ENCODE measurements around the gene INSIG1. TPM values are rescaled to one million over a fixed set of nuclear protein-coding genes. Genes with fewer than 3 reads are reported as not detected.

Gene INSIG1
- total RNA-seq, 1 experiment from 2014 or later = 103 TPM

GRCh38 chr7:155291045-155291530, 6.6 kb upstream of the INSIG1 start:
- Histone ChIP-seq H2AFZ (no peak overlapping the region), H3K4me3 (no peak overlapping the region), H3K4me1 (replicated peaks; ENCODE audit: insufficient read depth) (peaks cover 21% of the 10 kb centered on the region), H3K9me2 (ENCODE audit: insufficient read depth) (no peaks in the 10 kb centered on the region), H3K27me3 (ENCODE audit: insufficient read depth, low read depth) (no peaks in the 10 kb centered on the region), H3K9me3 (ENCODE audit: insufficient read depth, low read depth) (no peaks in the 10 kb centered on the region), H3K4me2 (no peak overlapping the region), H3K36me3 (ENCODE audit: low read depth) (no peaks in the 10 kb centered on the region), H3F3A (ENCODE audit: insufficient read depth, low read depth) (peaks cover 11% of the 10 kb centered on the region; the same call in 1 of the 2 replicates), H4K20me1 (ENCODE audit: insufficient read depth) (no peaks in the 10 kb centered on the region), H3K79me2 (ENCODE audit: low read depth) (no peaks in the 10 kb centered on the region), H3K27ac (no peak overlapping the region)
- CTCF ChIA-PET = no interaction called here
- no TSS peak for BruUV-seq (replicated peaks)
- DNase-seq = peak; percentile 81 to 88
- TF ChIP-seq, protein P1, sequence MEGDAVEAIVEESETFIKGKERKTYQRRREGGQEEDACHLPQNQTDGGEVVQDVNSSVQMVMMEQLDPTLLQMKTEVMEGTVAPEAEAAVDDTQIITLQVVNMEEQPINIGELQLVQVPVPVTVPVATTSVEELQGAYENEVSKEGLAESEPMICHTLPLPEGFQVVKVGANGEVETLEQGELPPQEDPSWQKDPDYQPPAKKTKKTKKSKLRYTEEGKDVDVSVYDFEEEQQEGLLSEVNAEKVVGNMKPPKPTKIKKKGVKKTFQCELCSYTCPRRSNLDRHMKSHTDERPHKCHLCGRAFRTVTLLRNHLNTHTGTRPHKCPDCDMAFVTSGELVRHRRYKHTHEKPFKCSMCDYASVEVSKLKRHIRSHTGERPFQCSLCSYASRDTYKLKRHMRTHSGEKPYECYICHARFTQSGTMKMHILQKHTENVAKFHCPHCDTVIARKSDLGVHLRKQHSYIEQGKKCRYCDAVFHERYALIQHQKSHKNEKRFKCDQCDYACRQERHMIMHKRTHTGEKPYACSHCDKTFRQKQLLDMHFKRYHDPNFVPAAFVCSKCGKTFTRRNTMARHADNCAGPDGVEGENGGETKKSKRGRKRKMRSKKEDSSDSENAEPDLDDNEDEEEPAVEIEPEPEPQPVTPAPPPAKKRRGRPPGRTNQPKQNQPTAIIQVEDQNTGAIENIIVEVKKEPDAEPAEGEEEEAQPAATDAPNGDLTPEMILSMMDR (conservative IDR thresholded peaks at IDR 0.05) = no peak
- no peak for TF ChIP-seq EZH2 (IDR thresholded peaks at IDR 0.05; ENCODE audit: low read depth)
- POLR2A ChIA-PET (ENCODE audit: unreplicated experiment) = no interaction called here
- intact Hi-C loops (cut with micrococcal nuclease; ENCODE audit: unreplicated experiment) = no loop called here

DNA sequence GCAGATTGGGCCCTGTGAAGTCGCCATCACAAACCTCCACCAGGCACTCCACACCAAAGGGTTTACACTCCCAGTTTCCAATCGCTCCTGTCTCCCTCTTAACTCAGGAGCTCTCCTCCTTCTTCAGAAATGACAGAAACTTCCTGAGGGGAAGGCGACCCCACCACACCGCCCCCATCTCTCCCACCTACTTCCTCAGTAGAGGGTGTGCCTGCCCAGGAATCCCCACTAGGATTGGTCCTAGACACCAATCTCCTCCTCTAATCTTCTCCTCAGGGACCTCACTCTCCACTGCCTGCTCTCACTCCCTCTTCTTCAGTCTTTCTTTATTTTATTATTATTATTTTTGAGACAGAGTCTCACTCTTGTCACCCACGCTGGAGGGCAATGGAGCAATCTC, 5.9 kb upstream of the INSIG1 start:
- H3K9me2 ChIP-seq (ENCODE audit: insufficient read depth) = no peaks in the 10 kb centered on the region

DNA sequence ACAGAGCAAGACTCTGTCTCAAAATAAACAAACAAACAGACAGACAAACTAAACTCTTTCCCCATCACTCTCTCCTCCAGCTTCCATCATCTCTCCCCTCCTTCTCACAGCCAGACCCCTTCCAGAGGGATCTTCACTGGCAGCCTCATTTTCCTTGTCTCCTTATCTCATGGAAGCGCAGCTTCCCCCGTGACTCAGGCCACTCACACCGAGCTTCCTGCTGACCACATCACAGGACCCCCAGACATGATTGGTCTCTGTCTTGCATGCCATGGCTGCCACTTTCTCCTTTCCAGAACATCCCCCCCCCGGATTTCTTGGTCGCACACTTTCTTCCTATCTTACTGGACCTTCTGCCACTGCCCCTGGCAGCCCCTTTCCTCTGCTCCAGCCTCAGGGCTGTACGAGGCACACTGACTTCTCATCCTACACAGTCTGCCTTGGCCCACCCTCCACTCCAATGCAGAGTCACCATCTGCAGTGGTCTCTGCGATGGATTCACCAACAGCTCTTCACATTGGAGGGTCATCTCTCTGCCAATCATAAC, 4.9 kb upstream of the INSIG1 start:
- Histone ChIP-seq H2AFZ (no peak overlapping the region), H3K4me1 (replicated peaks; ENCODE audit: insufficient read depth) (peaks cover 30% of the 10 kb centered on the region), H4K20me1 (ENCODE audit: insufficient read depth) (no peaks in the 10 kb centered on the region), H3K9me3 (ENCODE audit: insufficient read depth, low read depth) (no peaks in the 10 kb centered on the region), H3K27me3 (ENCODE audit: insufficient read depth, low read depth) (no peaks in the 10 kb centered on the region), H3K4me3 (no peak overlapping the region), H3K36me3 (ENCODE audit: low read depth) (no peaks in the 10 kb centered on the region), H3K4me2 (no peak overlapping the region), H3F3A (ENCODE audit: insufficient read depth, low read depth) (peaks cover 21% of the 10 kb centered on the region; the same call in 1 of the 2 replicates), H3K9me2 (ENCODE audit: insufficient read depth) (no peaks in the 10 kb centered on the region), H3K27ac (no peak overlapping the region), H3K79me2 (ENCODE audit: low read depth) (0 out of 2 replicates have a peak, but pooled peaks cover 5% of the 10 kb centered on the region)
- intact Hi-C loops (cut with micrococcal nuclease; ENCODE audit: unreplicated experiment) = no loop called here
- POLR2A ChIA-PET (ENCODE audit: unreplicated experiment) = interaction anchor here (0.7 kb wide), 1 partner anchor 11 kb away, joined by 7 read pairs; no protein-coding TSS in a partner anchor
- TF ChIP-seq EZH2 (IDR thresholded peaks at IDR 0.05; ENCODE audit: low read depth) = no peak
- TF ChIP-seq, protein P1 (conservative IDR thresholded peaks at IDR 0.05) = no peak
- CTCF ChIA-PET = no interaction called here
- BruUV-seq (replicated peaks) = no TSS peak
- DNase-seq = no peak

More for the DNA sequence above, 5.9 kb upstream of the INSIG1 start:
- BruUV-seq (replicated peaks) = no TSS peak
- intact Hi-C loops (cut with micrococcal nuclease; ENCODE audit: unreplicated experiment) = no loop called here
- no peaks in the 10 kb centered on the region for H3K27me3 ChIP-seq (ENCODE audit: insufficient read depth, low read depth)
- 0 out of 2 replicates have a peak, but pooled peaks cover 5% of the 10 kb centered on the region for H3K79me2 ChIP-seq (ENCODE audit: low read depth)
- no peak for TF ChIP-seq EZH2 (IDR thresholded peaks at IDR 0.05; ENCODE audit: low read depth)
- TF ChIP-seq, protein P1 (conservative IDR thresholded peaks at IDR 0.05) = no peak
- no peak for DNase-seq
- ChIA-PET POLR2A (ENCODE audit: unreplicated experiment) (no interaction called here), CTCF (no interaction called here)
- no peak overlapping the region for H3K4me2 ChIP-seq
- H3K4me1 ChIP-seq (replicated peaks; ENCODE audit: insufficient read depth) = peaks cover 27% of the 10 kb centered on the region
- no peak overlapping the region for H3K4me3 ChIP-seq
- no peaks in the 10 kb centered on the region for H4K20me1 ChIP-seq (ENCODE audit: insufficient read depth)
- H2AFZ ChIP-seq = no peak overlapping the region
- H3F3A ChIP-seq (ENCODE audit: insufficient read depth, low read depth) = peaks cover 17% of the 10 kb centered on the region; the same call in 1 of the 2 replicates
- H3K9me3 ChIP-seq (ENCODE audit: insufficient read depth, low read depth) = no peaks in the 10 kb centered on the region
- H3K27ac ChIP-seq = no peak overlapping the region
- H3K36me3 ChIP-seq (ENCODE audit: low read depth) = no peaks in the 10 kb centered on the region

All from PC-9 (cell line).